ENCODE results near the gene LRRC23. TPM values are rescaled to one million over a fixed set of nuclear protein-coding genes. Genes with fewer than 3 reads are reported as not detected.

LRRC23 gene
- total and polyA plus RNA-seq, 9 of the 15 experiments (the other 6 are each of a cell fraction or from before 2014, with no cell fraction given) = 2.2 to 7.0 (median 3.0) TPM

DNA sequence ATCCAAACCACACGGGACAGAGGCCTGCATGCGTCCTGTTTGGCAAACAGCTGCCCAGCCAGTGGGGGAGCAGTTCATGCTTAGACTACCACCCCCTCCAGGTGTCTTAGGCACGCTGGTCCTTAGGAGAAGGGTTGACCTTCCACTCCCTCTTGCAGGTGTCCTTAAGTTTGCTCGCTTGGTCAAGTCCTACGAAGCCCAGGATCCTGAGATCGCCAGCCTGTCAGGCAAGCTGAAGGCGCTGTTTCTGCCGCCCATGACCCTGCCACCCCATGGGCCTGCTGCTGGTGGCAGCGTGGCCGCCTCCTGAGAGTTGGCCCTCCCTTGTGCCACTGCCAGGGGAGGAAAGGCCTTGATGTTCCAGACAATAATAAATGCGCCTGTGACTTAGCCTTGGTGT is 41.0 kb downstream of the LRRC23 start (continued):
- TF ChIP-seq ZNF668 (CRISPR knock-in tag; IDR thresholded peaks at IDR 0.05) (no peak), NFE2 (IDR thresholded peaks at IDR 0.05; ENCODE audit: low read depth) (no peak), ZBTB49 (CRISPR knock-in tag; IDR thresholded peaks at IDR 0.05; ENCODE audit: borderline replicate concordance) (no peak), CTCF (IDR thresholded peaks at IDR 0.05 in 2 of 3, conservative IDR thresholded peaks at IDR 0.05 in 1 of 3; ENCODE audit: insufficient read depth in 2 of 3, low read depth in 1 of 3, low read length in 3 of 3) (no peak)
